ENCODE results near the gene TRIM50.

DNA sequence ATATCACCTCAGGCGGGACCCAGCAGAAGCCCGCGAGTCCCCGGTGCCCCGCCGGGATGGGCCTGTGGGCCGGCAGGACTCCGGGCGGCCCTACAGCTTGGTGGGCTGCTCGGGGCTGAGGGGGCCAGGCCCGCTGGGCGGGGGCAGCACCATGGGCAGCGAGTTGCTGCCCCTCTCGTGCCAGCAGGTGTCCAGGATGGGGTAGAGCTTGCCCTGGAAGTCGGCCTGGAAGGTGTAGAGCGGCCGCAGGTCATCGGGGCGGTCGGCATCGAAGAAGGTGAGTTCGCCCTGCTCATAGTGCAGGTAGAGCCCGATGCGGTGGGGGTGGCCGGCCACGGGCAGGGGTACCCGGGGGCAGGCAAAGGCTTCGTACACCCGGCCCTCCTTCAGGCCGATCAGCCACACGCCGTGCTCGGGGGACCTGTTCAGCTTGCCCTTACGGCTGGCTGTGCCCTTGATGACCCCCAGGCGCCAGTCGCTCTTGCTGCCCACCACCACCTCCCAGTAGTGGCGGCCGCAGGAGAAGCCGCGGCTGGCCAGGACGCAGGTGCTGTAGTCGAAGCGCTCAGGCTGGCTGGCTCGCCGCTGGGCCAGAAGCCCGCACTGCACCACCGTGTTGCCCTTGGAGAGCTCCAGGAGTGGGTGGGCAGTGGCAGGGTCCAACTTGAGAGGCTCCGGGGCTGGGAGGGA, 14.9 kb downstream of the TRIM50 start:
- TF ChIP-seq, protein P1, sequence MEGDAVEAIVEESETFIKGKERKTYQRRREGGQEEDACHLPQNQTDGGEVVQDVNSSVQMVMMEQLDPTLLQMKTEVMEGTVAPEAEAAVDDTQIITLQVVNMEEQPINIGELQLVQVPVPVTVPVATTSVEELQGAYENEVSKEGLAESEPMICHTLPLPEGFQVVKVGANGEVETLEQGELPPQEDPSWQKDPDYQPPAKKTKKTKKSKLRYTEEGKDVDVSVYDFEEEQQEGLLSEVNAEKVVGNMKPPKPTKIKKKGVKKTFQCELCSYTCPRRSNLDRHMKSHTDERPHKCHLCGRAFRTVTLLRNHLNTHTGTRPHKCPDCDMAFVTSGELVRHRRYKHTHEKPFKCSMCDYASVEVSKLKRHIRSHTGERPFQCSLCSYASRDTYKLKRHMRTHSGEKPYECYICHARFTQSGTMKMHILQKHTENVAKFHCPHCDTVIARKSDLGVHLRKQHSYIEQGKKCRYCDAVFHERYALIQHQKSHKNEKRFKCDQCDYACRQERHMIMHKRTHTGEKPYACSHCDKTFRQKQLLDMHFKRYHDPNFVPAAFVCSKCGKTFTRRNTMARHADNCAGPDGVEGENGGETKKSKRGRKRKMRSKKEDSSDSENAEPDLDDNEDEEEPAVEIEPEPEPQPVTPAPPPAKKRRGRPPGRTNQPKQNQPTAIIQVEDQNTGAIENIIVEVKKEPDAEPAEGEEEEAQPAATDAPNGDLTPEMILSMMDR (IDR thresholded peaks at IDR 0.05; ENCODE audit: low read length): no peak
- no peak for TF ChIP-seq EZH2 (IDR thresholded peaks at IDR 0.05; ENCODE audit: borderline replicate concordance, low read length)
